Vagina (tissue), 2 donors: ENCODE results near the gene ERICH6B. TPM values are rescaled to one million over a fixed set of nuclear protein-coding genes. Genes with fewer than 3 reads are reported as not detected.

Experiments
- DNase-seq, 2 donors: peaks; one replicate each; pipeline ENCODE4 v3.0.0-alpha.2; 2017; ENCODE audit errors: extremely low spot score in 2 of 2
- H3K27ac ChIP-seq: fragments of 200-600 bp; sonication (generic); one replicate; pipeline ENCODE4 v1.5.1; 2019
- H3K27me3 ChIP-seq: fragments of 200-600 bp; sonication (generic); one replicate; pipeline ENCODE4 v1.5.1; 2019
- H3K36me3 ChIP-seq, 2 donors: fragments of 200-600 bp; sonication (generic); one replicate each; pipeline ENCODE4 v1.5.1; 2017 to 2019
- H3K4me1 ChIP-seq: fragments of 200-600 bp; sonication (generic); one replicate; pipeline ENCODE4 v1.5.1; 2019
- H3K4me3 ChIP-seq, 2 donors: fragments of 200-600 bp; sonication (generic); 1 replicate in 1 of 2; 2 replicates in 1 of 2; pipeline ENCODE4 v1.5.1; 2016 to 2019
- H3K9me3 ChIP-seq: fragments of 200-600 bp; sonication (generic); one replicate; pipeline ENCODE4 v1.5.1; 2019
- CTCF ChIP-seq, 3 experiments: fragments of 450-650 bp in 2 of 3; fragments of 200-600 bp in 1 of 3; sonication (generic) in 1 of 3; IDR thresholded peaks; one replicate each; pipeline ENCODE4 v1.5.1; 2017 to 2019; ENCODE audit warnings: antibody characterized with exemption in 3 of 3, mild to moderate bottlenecking in 2 of 3, moderate library complexity in 2 of 3
- POLR2A ChIP-seq, 2 donors: fragments of 450-650 bp; IDR thresholded peaks; one replicate each; pipeline ENCODE4 v1.6.1; 2017; ENCODE audit warnings: antibody characterized with exemption in 2 of 2, mild to moderate bottlenecking in 2 of 2, moderate library complexity in 2 of 2
- POLR2AphosphoS5 ChIP-seq, 2 donors: sonication (generic); formaldehyde crosslinking; IDR thresholded peaks; one replicate each; pipeline ENCODE4 v1.9.0; 2017; ENCODE audit warnings: antibody characterized with exemption in 2 of 2, mild to moderate bottlenecking in 2 of 2, low read depth in 1 of 2; ENCODE audit not compliant: insufficient read depth in 1 of 2
- intact Hi-C: fragments of 100-400 bp; cut with DNase I; formaldehyde crosslinking; loops from one replicate; pipeline ENCODE4 v1.15.1; 2023
- total RNA-seq: library from RNA; depleted of rRNA; stranded (reverse); fragments of >200 nt; gene quantifications from one replicate; pipeline ENCODE4 v1.2.3, GENCODE V29; 2016

Gene ERICH6B
- total RNA-seq, 1 donor from 2014 or later = not detected

- Histone ChIP-seq H3K27me3 (no peaks in the 10 kb centered on the region), H3K4me3 (no peak overlapping the region), H3K27ac (no peak overlapping the region), H3K36me3 (no peaks in the 10 kb centered on the region), H3K4me1 (no peaks in the 10 kb centered on the region), H3K9me3 (no peaks in the 10 kb centered on the region)
- intact Hi-C loops = no loop called here
- no peak for TF ChIP-seq CTCF (IDR thresholded peaks at IDR 0.05)
- TF ChIP-seq POLR2A (IDR thresholded peaks at IDR 0.05) = no peak
- TF ChIP-seq POLR2AphosphoS5 (IDR thresholded peaks at IDR 0.05; ENCODE audit: insufficient read depth in 1 of 2, low read depth in 1 of 2) = no peak
- no peak for DNase-seq
These were observed 72.7 kb downstream of the ERICH6B start for GRCh38 chr13:45542878-45543277.

GRCh38 chr13:45542391-45542790, 73.1 kb downstream of the ERICH6B start:
- Histone ChIP-seq H3K4me1 (no peaks in the 10 kb centered on the region), H3K4me3 (no peak overlapping the region), H3K27ac (no peak overlapping the region), H3K27me3 (no peaks in the 10 kb centered on the region), H3K36me3 (no peaks in the 10 kb centered on the region), H3K9me3 (no peaks in the 10 kb centered on the region)
- no peak for TF ChIP-seq POLR2A (IDR thresholded peaks at IDR 0.05)
- no peak for TF ChIP-seq POLR2AphosphoS5 (IDR thresholded peaks at IDR 0.05; ENCODE audit: insufficient read depth in 1 of 2, low read depth in 1 of 2)
- TF ChIP-seq CTCF (IDR thresholded peaks at IDR 0.05) = no peak
- intact Hi-C loops = no loop called here
- DNase-seq = no peak

GRCh38 chr13:45541806-45542205, 73.7 kb downstream of the ERICH6B start:
- DNase-seq = no peak
- intact Hi-C loops = no loop called here
- H3K27ac ChIP-seq = no peak overlapping the region
- H3K4me1 ChIP-seq = no peaks in the 10 kb centered on the region
- no peak overlapping the region for H3K4me3 ChIP-seq
- H3K36me3 ChIP-seq = no peaks in the 10 kb centered on the region
- no peaks in the 10 kb centered on the region for H3K9me3 ChIP-seq
- H3K27me3 ChIP-seq = no peaks in the 10 kb centered on the region
- TF ChIP-seq POLR2A (IDR thresholded peaks at IDR 0.05) (no peak), CTCF (IDR thresholded peaks at IDR 0.05) (no peak), POLR2AphosphoS5 (IDR thresholded peaks at IDR 0.05; ENCODE audit: insufficient read depth in 1 of 2, low read depth in 1 of 2) (no peak)

GRCh38 chr13:45540864-45541263, 74.7 kb downstream of the ERICH6B start:
- H3K4me1 ChIP-seq = no peaks in the 10 kb centered on the region
- H3K36me3 ChIP-seq = peaks cover 0 to under 1% of the 10 kb centered on the region in 2 donors
- no peaks in the 10 kb centered on the region for H3K27me3 ChIP-seq
- intact Hi-C loops = no loop called here
- no peaks in the 10 kb centered on the region for H3K9me3 ChIP-seq
- H3K4me3 ChIP-seq = no peak overlapping the region
- DNase-seq = no peak
- H3K27ac ChIP-seq = no peak overlapping the region
- no peak for TF ChIP-seq CTCF (IDR thresholded peaks at IDR 0.05)
- TF ChIP-seq POLR2A (IDR thresholded peaks at IDR 0.05) = no peak
- TF ChIP-seq POLR2AphosphoS5 (IDR thresholded peaks at IDR 0.05; ENCODE audit: insufficient read depth in 1 of 2, low read depth in 1 of 2) = no peak

GRCh38 chr13:45540195-45540594, 75.3 kb downstream of the ERICH6B start:
- Histone ChIP-seq H3K27me3 (no peaks in the 10 kb centered on the region), H3K36me3 (peaks cover 0 to 7% of the 10 kb centered on the region in 2 donors), H3K27ac (no peak overlapping the region), H3K4me3 (no peak overlapping the region), H3K4me1 (no peaks in the 10 kb centered on the region), H3K9me3 (no peaks in the 10 kb centered on the region)
- intact Hi-C loops = no loop called here
- TF ChIP-seq CTCF (IDR thresholded peaks at IDR 0.05) (no peak), POLR2AphosphoS5 (IDR thresholded peaks at IDR 0.05; ENCODE audit: insufficient read depth in 1 of 2, low read depth in 1 of 2) (no peak), POLR2A (IDR thresholded peaks at IDR 0.05) (no peak)
- DNase-seq = no peak
